ENCODE measurements around the gene CELA1. TPM values are rescaled to one million over a fixed set of nuclear protein-coding genes. Genes with fewer than 3 reads are reported as not detected.

Gene CELA1
- total RNA-seq, 1 experiment from 2014 or later: not detected

DNA sequence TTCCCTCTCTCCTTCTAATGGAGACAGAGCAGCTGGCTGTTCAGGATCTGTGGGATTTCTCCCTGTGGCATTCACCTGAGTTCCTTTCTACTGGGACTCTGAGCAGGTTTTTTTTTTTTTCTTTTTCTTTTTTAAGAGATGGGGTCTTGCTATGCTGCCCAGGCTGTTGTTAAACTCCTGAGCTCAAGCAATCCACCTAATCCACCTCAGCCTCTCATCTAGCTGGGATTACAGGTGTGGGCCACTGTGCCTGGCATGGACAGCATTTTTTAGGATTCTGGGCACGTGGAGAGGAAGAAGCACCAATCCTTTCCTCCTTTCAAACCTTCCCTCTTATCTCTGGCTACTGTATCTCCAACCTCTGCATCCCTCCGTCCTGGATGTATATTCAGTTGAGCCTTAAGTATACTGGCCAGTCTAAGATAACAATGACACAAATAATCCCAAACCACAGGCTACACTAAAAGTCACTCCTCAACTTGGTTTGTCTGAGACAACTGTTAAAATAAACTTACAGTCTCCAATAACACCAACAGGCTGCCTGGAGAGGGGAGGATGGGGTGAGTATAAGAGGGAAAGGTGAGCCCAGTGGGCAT is 16.4 kb upstream of the CELA1 start:
- no peaks in the 10 kb centered on the region for H3K9me3 Mint-ChIP-seq
- POLR2A ChIA-PET: no interaction called here
- ATAC-seq: no peak
- no peak for DNase-seq (ENCODE audit: low spot score)
- H3K36me3 Mint-ChIP-seq: peaks cover 6% of the 10 kb centered on the region
- H3K4me1 Mint-ChIP-seq: no peaks in the 10 kb centered on the region
- H3K4me3 Mint-ChIP-seq: no peak overlapping the region
- TF ChIP-seq ZNF121 (CRISPR knock-in tag; IDR thresholded peaks at IDR 0.05) (peak; percentile 42; the same call in 1 of the 2 replicates), TEAD1 (CRISPR knock-in tag; IDR thresholded peaks at IDR 0.05) (no peak)
- H3K27ac Mint-ChIP-seq: peak overlapping the region; percentile 80; the same call in 1 of the 2 replicates
- H3K27me3 Mint-ChIP-seq (ENCODE audit: low read depth): no peaks in the 10 kb centered on the region; the same call in 1 of the 2 replicates
- CTCF ChIA-PET: interaction anchor here (0.6 to 3.3 kb wide), 5 partner anchors 9 to 413 kb away, joined by 3 to 12 read pairs (median 4); no protein-coding TSS in a partner anchor

DNA sequence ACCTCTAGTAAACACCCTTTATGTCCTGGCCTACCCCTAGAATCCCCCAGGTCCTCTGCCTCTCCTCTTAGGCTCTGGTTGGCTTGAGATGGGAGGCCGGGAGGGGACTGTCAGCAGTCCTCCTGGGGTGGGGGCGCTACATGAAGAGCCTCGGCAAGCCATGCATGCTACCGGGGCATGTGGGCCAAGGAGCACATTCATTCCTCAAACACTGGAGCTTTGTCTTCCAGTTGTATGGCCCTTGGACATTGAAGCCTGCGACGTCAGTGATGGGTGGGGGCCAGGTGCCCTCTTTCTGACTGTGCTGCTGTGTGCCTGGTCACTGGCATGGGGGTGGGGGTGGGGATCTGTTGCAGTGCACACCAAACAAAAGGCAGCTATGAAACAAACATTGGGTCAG is 15.8 kb upstream of the CELA1 start:
- H3K9me3 Mint-ChIP-seq: no peaks in the 10 kb centered on the region
- no peak overlapping the region for H3K4me3 Mint-ChIP-seq
- ChIA-PET POLR2A (no interaction called here), CTCF (interaction anchor here (0.5 to 3.3 kb wide), 5 partner anchors 11 to 412 kb away, joined by 3 to 12 read pairs (median 4); no protein-coding TSS in a partner anchor)
- TF ChIP-seq, protein P1, sequence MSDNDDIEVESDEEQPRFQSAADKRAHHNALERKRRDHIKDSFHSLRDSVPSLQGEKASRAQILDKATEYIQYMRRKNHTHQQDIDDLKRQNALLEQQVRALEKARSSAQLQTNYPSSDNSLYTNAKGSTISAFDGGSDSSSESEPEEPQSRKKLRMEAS (CRISPR knock-in tag; IDR thresholded peaks at IDR 0.05): no peak
- TF ChIP-seq ZNF121 (CRISPR knock-in tag; IDR thresholded peaks at IDR 0.05) (no peak), ETV6 (CRISPR knock-in tag; IDR thresholded peaks at IDR 0.05) (no peak), TCF7 (CRISPR knock-in tag; IDR thresholded peaks at IDR 0.05; ENCODE audit: low read depth) (no peak), ZNF263 (CRISPR knock-in tag; IDR thresholded peaks at IDR 0.05; ENCODE audit: low read depth) (no peak), GABPB1 (CRISPR knock-in tag; IDR thresholded peaks at IDR 0.05) (no peak), ELF4 (CRISPR knock-in tag; IDR thresholded peaks at IDR 0.05; ENCODE audit: low read depth) (no peak), TEAD1 (CRISPR knock-in tag; IDR thresholded peaks at IDR 0.05) (no peak), HMGA2 (CRISPR knock-in tag; IDR thresholded peaks at IDR 0.05) (no peak)
- TF ChIP-seq, protein P2, sequence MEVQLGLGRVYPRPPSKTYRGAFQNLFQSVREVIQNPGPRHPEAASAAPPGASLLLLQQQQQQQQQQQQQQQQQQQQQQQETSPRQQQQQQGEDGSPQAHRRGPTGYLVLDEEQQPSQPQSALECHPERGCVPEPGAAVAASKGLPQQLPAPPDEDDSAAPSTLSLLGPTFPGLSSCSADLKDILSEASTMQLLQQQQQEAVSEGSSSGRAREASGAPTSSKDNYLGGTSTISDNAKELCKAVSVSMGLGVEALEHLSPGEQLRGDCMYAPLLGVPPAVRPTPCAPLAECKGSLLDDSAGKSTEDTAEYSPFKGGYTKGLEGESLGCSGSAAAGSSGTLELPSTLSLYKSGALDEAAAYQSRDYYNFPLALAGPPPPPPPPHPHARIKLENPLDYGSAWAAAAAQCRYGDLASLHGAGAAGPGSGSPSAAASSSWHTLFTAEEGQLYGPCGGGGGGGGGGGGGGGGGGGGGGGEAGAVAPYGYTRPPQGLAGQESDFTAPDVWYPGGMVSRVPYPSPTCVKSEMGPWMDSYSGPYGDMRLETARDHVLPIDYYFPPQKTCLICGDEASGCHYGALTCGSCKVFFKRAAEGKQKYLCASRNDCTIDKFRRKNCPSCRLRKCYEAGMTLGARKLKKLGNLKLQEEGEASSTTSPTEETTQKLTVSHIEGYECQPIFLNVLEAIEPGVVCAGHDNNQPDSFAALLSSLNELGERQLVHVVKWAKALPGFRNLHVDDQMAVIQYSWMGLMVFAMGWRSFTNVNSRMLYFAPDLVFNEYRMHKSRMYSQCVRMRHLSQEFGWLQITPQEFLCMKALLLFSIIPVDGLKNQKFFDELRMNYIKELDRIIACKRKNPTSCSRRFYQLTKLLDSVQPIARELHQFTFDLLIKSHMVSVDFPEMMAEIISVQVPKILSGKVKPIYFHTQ (CRISPR knock-in tag; IDR thresholded peaks at IDR 0.05): no peak
- TF ChIP-seq, protein P3, sequence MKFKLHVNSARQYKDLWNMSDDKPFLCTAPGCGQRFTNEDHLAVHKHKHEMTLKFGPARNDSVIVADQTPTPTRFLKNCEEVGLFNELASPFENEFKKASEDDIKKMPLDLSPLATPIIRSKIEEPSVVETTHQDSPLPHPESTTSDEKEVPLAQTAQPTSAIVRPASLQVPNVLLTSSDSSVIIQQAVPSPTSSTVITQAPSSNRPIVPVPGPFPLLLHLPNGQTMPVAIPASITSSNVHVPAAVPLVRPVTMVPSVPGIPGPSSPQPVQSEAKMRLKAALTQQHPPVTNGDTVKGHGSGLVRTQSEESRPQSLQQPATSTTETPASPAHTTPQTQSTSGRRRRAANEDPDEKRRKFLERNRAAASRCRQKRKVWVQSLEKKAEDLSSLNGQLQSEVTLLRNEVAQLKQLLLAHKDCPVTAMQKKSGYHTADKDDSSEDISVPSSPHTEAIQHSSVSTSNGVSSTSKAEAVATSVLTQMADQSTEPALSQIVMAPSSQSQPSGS (CRISPR knock-in tag; IDR thresholded peaks at IDR 0.05; ENCODE audit: borderline replicate concordance, low read depth): no peak
- TF ChIP-seq, protein P4, sequence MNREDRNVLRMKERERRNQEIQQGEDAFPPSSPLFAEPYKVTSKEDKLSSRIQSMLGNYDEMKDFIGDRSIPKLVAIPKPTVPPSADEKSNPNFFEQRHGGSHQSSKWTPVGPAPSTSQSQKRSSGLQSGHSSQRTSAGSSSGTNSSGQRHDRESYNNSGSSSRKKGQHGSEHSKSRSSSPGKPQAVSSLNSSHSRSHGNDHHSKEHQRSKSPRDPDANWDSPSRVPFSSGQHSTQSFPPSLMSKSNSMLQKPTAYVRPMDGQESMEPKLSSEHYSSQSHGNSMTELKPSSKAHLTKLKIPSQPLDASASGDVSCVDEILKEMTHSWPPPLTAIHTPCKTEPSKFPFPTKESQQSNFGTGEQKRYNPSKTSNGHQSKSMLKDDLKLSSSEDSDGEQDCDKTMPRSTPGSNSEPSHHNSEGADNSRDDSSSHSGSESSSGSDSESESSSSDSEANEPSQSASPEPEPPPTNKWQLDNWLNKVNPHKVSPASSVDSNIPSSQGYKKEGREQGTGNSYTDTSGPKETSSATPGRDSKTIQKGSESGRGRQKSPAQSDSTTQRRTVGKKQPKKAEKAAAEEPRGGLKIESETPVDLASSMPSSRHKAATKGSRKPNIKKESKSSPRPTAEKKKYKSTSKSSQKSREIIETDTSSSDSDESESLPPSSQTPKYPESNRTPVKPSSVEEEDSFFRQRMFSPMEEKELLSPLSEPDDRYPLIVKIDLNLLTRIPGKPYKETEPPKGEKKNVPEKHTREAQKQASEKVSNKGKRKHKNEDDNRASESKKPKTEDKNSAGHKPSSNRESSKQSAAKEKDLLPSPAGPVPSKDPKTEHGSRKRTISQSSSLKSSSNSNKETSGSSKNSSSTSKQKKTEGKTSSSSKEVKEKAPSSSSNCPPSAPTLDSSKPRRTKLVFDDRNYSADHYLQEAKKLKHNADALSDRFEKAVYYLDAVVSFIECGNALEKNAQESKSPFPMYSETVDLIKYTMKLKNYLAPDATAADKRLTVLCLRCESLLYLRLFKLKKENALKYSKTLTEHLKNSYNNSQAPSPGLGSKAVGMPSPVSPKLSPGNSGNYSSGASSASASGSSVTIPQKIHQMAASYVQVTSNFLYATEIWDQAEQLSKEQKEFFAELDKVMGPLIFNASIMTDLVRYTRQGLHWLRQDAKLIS (CRISPR knock-in tag; IDR thresholded peaks at IDR 0.05; ENCODE audit: borderline replicate concordance): no peak
- TF ChIP-seq, protein P5, sequence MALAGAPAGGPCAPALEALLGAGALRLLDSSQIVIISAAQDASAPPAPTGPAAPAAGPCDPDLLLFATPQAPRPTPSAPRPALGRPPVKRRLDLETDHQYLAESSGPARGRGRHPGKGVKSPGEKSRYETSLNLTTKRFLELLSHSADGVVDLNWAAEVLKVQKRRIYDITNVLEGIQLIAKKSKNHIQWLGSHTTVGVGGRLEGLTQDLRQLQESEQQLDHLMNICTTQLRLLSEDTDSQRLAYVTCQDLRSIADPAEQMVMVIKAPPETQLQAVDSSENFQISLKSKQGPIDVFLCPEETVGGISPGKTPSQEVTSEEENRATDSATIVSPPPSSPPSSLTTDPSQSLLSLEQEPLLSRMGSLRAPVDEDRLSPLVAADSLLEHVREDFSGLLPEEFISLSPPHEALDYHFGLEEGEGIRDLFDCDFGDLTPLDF (CRISPR knock-in tag; IDR thresholded peaks at IDR 0.05): no peak
- TF ChIP-seq, protein P6, sequence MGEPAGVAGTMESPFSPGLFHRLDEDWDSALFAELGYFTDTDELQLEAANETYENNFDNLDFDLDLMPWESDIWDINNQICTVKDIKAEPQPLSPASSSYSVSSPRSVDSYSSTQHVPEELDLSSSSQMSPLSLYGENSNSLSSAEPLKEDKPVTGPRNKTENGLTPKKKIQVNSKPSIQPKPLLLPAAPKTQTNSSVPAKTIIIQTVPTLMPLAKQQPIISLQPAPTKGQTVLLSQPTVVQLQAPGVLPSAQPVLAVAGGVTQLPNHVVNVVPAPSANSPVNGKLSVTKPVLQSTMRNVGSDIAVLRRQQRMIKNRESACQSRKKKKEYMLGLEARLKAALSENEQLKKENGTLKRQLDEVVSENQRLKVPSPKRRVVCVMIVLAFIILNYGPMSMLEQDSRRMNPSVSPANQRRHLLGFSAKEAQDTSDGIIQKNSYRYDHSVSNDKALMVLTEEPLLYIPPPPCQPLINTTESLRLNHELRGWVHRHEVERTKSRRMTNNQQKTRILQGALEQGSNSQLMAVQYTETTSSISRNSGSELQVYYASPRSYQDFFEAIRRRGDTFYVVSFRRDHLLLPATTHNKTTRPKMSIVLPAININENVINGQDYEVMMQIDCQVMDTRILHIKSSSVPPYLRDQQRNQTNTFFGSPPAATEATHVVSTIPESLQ (CRISPR knock-in tag; IDR thresholded peaks at IDR 0.05): no peak
- TF ChIP-seq, protein P7, sequence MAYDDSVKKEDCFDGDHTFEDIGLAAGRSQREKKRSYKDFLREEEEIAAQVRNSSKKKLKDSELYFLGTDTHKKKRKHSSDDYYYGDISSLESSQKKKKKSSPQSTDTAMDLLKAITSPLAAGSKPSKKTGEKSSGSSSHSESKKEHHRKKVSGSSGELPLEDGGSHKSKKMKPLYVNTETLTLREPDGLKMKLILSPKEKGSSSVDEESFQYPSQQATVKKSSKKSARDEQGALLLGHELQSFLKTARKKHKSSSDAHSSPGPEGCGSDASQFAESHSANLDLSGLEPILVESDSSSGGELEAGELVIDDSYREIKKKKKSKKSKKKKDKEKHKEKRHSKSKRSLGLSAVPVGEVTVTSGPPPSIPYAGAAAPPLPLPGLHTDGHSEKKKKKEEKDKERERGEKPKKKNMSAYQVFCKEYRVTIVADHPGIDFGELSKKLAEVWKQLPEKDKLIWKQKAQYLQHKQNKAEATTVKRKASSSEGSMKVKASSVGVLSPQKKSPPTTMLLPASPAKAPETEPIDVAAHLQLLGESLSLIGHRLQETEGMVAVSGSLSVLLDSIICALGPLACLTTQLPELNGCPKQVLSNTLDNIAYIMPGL (CRISPR knock-in tag; IDR thresholded peaks at IDR 0.05): no peak
- TF ChIP-seq, protein P8, sequence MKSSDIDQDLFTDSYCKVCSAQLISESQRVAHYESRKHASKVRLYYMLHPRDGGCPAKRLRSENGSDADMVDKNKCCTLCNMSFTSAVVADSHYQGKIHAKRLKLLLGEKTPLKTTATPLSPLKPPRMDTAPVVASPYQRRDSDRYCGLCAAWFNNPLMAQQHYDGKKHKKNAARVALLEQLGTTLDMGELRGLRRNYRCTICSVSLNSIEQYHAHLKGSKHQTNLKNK (CRISPR knock-in tag; IDR thresholded peaks at IDR 0.05): no peak
- DNase-seq (ENCODE audit: low spot score) (no peak), ATAC-seq (no peak)
- no peak overlapping the region for H3K27ac Mint-ChIP-seq
- no peaks in the 10 kb centered on the region; the same call in 1 of the 2 replicates for H3K27me3 Mint-ChIP-seq (ENCODE audit: low read depth)
- H3K36me3 Mint-ChIP-seq: peaks cover 3% of the 10 kb centered on the region
- no peaks in the 10 kb centered on the region for H3K4me1 Mint-ChIP-seq
